ENCODE results near the gene RTN4. TPM values are rescaled to one million over a fixed set of nuclear protein-coding genes. Genes with fewer than 3 reads are reported as not detected.
"Not testable (repeated sequence)": the region's sequence is repeated elsewhere in the genome, so short reads cannot be mapped to it uniquely, and the experiment has no call there.

Gene RTN4, protein sequence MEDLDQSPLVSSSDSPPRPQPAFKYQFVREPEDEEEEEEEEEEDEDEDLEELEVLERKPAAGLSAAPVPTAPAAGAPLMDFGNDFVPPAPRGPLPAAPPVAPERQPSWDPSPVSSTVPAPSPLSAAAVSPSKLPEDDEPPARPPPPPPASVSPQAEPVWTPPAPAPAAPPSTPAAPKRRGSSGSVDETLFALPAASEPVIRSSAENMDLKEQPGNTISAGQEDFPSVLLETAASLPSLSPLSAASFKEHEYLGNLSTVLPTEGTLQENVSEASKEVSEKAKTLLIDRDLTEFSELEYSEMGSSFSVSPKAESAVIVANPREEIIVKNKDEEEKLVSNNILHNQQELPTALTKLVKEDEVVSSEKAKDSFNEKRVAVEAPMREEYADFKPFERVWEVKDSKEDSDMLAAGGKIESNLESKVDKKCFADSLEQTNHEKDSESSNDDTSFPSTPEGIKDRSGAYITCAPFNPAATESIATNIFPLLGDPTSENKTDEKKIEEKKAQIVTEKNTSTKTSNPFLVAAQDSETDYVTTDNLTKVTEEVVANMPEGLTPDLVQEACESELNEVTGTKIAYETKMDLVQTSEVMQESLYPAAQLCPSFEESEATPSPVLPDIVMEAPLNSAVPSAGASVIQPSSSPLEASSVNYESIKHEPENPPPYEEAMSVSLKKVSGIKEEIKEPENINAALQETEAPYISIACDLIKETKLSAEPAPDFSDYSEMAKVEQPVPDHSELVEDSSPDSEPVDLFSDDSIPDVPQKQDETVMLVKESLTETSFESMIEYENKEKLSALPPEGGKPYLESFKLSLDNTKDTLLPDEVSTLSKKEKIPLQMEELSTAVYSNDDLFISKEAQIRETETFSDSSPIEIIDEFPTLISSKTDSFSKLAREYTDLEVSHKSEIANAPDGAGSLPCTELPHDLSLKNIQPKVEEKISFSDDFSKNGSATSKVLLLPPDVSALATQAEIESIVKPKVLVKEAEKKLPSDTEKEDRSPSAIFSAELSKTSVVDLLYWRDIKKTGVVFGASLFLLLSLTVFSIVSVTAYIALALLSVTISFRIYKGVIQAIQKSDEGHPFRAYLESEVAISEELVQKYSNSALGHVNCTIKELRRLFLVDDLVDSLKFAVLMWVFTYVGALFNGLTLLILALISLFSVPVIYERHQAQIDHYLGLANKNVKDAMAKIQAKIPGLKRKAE
- total RNA-seq (2014; rRNA removed; shearing (Covaris generic)), result 120 and 187 TPM in 2 replicates

GRCh38 chr2:55050100-55050994 lies at the start of gene RTN4:
TSS of gene RTN4 (minus strand) at chr2:55050451. CDS start at chr2:55050300, 151 bp downstream.
- DNase-seq (ENCODE audit: low spot score), result peak; percentile 99

DNA sequence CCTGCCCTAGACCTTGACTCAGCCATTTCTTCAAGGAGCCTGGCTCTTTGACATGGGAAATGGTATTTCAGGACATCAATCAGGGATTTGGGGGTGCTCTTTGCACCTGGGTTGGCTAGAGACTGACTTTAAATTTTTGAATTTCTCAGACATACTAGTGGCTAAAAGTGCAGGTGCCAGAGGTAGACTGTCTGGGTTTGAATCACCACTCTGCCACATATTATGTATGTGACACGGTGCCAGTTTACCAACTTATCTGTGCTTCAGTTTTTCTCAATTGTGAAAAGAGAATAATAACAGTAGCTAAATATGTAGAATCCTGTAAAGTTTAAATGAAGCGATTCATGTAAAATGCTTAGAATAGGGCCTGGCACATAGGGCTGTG lies 49.2 kb upstream of the RTN4 start:
- DNase-seq (ENCODE audit: low spot score), result no peak

- no peak for DNase-seq (ENCODE audit: low spot score)
These were observed 47.5 kb upstream of the RTN4 start for GRCh38 chr2:55097461-55098410.

DNA sequence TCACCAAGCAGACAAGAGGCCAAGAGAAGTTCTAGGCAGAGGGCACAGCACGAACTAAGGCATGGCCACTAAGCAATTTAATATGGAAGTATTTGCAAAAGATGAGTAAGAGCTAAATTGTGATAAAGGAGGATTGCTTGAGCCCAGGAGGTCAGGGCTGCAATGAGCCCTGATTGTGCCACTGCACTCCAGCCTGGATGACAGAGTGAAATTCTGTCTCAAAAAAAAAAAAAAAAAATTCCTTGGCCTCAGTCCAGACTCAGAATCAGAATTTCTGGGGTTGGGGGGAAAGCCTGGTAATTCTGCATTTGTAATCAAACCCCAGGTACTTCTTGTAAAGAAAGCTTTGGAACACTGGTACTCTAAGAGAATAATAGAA lies 46.8 kb upstream of the RTN4 start:
- no peak for DNase-seq (ENCODE audit: low spot score)

DNA sequence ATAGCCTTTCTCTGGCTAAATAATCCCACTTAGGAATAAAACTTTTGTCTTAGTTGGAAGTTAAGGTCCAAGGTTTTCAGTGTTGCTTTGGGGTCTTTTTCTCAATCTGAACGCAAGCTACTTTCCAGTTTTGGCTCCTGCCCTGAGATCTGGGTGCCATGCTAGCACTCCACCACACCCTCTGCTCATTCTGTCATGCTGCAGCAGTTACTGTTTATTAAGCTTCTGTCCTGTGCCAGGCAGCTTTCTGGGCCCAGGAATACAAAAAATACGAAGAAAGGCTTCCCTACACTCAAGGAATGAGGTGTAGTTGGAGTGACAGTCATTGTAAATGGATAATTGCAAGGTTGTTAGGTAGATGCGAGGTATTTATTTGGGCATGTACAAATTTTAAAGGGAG lies 46.3 kb upstream of the RTN4 start:
- no peak for DNase-seq (ENCODE audit: low spot score)

GRCh38 chr2:55093381-55093780 lies 43.1 kb upstream of the RTN4 start:
- DNase-seq (ENCODE audit: low spot score), result peak; percentile 63

GRCh38 chr2:55092439-55092838 lies 42.2 kb upstream of the RTN4 start:
- no peak for DNase-seq (ENCODE audit: low spot score)

- DNase-seq (ENCODE audit: low spot score), result not testable (repeated sequence)
These were observed 41.4 kb upstream of the RTN4 start for GRCh38 chr2:55091681-55092080.

- no peak for DNase-seq (ENCODE audit: low spot score)
These were observed 40.5 kb upstream of the RTN4 start for GRCh38 chr2:55090702-55091101.

DNA sequence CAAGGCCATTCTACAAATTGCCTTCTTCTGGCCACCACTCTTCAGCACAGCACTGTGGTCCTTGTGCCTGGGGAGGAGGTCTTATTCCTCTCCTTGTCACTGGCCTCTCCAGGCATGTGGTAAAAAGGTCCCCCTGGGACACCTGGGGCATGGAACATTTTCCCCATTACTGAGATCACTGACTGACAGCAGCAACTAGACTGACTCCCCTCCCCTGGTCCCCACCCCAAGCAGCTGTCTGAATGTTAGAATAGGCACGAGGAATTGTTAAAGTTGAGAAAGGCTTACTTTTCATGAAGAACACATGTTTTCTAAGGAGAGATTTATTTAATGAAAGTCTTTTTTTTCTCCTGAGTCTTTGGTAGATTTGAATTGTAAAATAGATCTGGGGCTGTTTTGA lies 39.5 kb upstream of the RTN4 start:
- no peak for DNase-seq (ENCODE audit: low spot score)

- DNase-seq (ENCODE audit: low spot score), result no peak
These were observed 38.1 kb upstream of the RTN4 start for GRCh38 chr2:55088400-55088799.

GRCh38 chr2:55087936-55088335 lies 37.7 kb upstream of the RTN4 start:
- no peak for DNase-seq (ENCODE audit: low spot score)

DNA sequence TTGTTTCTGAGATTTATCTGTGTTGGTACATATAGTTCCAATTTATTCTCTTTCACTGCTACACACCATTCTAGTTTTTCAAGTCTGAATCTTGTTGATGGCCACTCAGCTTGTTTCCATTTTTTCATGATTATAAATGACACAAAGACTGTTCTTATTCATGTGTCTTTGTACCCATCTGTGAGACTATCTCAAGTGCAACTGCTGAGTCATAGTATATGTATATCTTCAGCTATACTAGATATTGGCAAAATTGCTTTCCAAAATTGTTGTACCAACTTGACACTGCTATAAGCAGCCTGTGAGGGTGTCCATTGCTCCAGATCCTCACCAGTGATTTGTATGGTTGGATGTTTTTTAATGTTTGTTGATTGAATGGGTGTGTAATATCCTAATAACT lies 37.2 kb upstream of the RTN4 start:
- DNase-seq (ENCODE audit: low spot score), result no peak

GRCh38 chr2:55085113-55086040 lies 35.1 kb upstream of the RTN4 start:
- no peak for DNase-seq (ENCODE audit: low spot score)

DNA sequence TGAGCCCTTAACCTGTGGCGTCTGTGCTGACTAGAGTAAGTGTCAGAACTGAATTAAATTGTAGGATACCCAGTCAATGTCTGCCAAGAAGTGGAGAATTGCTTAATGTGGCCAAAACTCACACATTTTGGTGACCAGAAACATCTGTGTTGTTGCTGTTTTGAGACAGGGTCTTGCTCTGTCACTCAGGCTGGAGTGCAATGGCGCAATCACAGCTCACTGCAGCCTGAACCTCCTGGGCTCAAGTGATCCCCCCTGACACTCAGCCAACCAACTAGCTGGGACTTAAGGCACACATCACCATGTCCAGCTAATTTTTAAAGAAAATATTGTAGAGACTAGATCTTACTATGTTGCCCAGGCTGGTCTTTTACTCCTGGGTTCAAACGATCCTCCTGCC lies 34.4 kb upstream of the RTN4 start:
- no peak for DNase-seq (ENCODE audit: low spot score)

DNA sequence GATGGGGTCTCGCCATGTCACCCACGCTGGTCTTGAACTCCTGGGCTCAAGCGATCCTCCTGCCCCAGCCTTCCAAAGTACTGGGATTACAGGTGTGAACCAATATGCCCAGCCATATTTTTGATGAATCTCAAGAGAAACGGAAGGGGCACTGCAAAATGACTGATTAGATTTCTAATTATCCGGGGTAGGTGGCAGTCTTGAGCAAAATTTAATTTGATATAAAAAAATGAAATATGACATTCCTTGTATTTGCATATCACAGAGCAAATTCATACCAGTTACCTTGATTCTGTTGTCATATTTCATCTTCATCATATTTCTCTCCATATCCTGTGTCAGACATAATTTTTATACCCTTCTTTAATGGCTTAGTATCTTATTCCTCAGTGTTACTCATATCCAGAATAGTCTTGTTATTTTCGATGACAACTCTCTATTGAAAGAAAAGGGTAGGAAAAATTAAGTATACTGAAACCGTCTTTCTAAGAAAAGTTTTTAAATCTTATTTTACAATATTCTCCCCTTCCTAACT lies 30.0 kb upstream of the RTN4 start:
- no peak for DNase-seq (ENCODE audit: low spot score)

DNA sequence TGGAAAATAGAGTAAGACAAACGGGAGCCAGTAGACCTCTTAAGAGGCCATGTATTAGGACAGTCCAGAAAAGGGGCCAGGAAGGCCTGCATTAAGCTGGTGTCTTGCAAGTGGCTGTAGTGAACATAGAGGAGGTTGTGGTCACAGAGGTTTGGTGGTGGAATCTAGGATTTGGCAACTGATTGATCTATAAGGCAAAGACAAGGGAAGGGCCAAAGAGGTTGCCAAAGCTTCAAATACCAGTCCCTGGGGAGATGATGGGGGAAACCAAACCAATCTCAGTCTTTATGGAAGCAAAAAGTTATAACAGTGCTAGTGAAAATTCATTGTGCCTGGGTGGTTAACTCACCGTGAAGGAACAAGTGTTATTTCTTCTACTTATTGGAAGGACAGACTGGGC lies 28.7 kb upstream of the RTN4 start:
- no peak for DNase-seq (ENCODE audit: low spot score)

GRCh38 chr2:55076721-55077120 lies 26.5 kb upstream of the RTN4 start:
- no peak for DNase-seq (ENCODE audit: low spot score)

GRCh38 chr2:55076019-55076418 lies 25.8 kb upstream of the RTN4 start:
- not testable (repeated sequence) for DNase-seq (ENCODE audit: low spot score)
